ENCODE measurements around the gene SMG6.
A peak's percentile ranks its signal among the peaks of the same experiment; 100 is the strongest.

SMG6 gene

DNA sequence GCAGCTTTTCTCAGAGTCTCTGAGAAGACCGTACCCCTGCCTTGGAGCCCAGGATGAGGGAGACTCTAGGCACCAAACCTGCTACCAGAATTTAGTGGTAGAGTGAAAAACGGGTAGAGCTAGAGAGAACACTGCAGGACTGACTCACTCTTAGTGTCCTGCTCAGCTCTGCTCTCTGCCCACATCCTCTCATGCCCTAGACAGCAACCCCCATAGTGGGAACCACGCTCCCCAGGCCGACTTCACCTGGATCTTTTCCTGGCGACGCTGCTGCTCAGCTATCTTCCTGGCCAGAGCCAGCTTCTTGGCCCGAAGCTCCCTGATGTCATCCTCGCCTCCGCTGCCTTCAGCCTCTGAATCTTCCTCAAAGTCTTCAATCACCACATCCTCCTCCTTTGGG lies 222.0 kb downstream of the SMG6 start:
- in situ Hi-C loops (cut with HindIII; ENCODE audit: low pct_ligation_motif_present, low pct_unique_long_range_greater_than_20kb, low sequenced_read_pairs), result no loop called here
- no peak for DNase-seq

GRCh38 chr17:2077040-2077439 lies 226.5 kb downstream of the SMG6 start:
- no peak for DNase-seq
- in situ Hi-C loops (cut with HindIII; ENCODE audit: low pct_ligation_motif_present, low pct_unique_long_range_greater_than_20kb, low sequenced_read_pairs), result no loop called here

- in situ Hi-C loops (cut with HindIII; ENCODE audit: low pct_ligation_motif_present, low pct_unique_long_range_greater_than_20kb, low sequenced_read_pairs), result no loop called here
- no peak for DNase-seq
Measured at GRCh38 chr17:2076087-2076984, 227.2 kb downstream of the SMG6 start.

DNA sequence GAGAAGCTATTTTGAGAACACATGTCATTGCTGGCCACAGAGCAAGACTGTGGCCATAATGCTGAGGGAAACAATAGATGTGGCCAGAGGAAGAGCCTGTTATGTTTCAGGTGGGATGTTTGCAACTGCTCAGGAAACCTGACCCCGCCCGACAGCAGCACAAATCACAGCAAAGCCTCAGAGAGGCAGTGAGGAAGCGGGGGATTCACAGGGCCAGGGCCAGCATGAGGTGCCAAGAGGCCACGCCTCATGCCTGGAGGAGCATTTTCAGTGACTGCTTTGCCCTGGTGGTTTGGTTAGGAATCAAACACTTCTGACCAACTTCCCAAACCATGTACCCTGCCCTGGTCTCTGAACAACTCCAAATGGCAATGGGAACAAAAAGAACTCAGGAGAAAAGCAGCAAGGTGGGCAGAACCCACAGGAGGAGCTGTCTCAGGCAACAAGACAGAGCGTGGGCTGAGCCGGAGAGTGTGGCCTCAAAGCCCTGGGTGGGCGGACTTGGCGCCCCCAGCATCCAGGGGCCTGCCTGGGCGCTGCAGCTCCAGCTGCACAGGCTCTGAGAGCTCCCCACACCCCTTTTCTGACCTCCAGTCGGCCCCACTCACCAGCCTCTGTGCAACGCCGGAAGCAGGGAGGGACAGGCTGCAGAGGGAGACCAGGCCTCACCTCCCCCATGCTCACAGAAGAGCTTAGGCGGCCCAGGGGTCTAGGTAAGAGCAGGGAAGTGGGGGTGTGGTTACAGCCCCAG lies 228.1 kb downstream of the SMG6 start:
- no peak for DNase-seq
- in situ Hi-C loops (cut with HindIII; ENCODE audit: low pct_ligation_motif_present, low pct_unique_long_range_greater_than_20kb, low sequenced_read_pairs), result no loop called here

- in situ Hi-C loops (cut with HindIII; ENCODE audit: low pct_ligation_motif_present, low pct_unique_long_range_greater_than_20kb, low sequenced_read_pairs), result no loop called here
- no peak for DNase-seq
Measured at GRCh38 chr17:2074919-2075318, 228.7 kb downstream of the SMG6 start.

GRCh38 chr17:2071455-2072281 lies 231.9 kb downstream of the SMG6 start:
- DNase-seq, result no peak
- in situ Hi-C loops (cut with HindIII; ENCODE audit: low pct_ligation_motif_present, low pct_unique_long_range_greater_than_20kb, low sequenced_read_pairs), result no loop called here

- in situ Hi-C loops (cut with HindIII; ENCODE audit: low pct_ligation_motif_present, low pct_unique_long_range_greater_than_20kb, low sequenced_read_pairs), result no loop called here
- DNase-seq, result no peak
Measured at GRCh38 chr17:2071024-2071385, 232.6 kb downstream of the SMG6 start.

DNA sequence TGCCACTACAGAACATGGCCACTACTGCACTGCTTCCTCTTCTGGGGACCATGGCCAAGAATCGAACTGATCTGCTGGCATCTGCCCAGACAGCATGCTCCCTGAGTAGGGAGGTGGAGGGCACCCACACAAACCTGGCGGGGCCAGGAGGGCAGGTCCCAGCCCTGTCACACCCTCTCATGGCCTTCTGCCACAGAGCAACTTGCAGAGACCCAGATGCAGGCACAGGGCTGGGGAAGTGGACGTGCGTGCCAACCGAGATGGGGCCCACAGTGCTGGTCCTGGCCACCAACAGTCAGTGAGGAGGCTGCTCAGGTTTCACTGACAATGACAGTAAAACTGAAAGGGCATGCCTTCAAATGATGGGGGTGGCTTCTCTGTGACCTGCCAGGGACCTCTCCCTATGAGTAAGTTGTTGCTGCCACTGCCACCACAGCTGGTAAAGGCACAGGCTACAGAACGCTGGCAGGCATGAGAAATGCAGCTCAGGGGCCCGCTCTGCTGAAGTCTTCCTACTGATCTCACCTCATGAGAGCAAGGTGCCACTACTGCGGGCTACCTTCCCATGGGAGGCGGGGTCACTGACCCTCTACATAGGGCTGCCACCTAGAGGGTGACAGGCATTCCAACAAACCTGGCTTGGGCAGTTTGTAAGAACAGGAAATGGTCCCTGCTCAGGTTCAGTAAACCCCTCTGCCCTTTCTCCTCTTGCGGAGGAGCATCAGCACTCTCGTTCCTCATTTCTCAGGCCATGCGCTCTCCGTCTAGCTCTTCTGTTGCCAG lies 233.2 kb downstream of the SMG6 start:
- no peak for DNase-seq
- in situ Hi-C loops (cut with HindIII; ENCODE audit: low pct_ligation_motif_present, low pct_unique_long_range_greater_than_20kb, low sequenced_read_pairs), result no loop called here

- no peak for DNase-seq
- in situ Hi-C loops (cut with HindIII; ENCODE audit: low pct_ligation_motif_present, low pct_unique_long_range_greater_than_20kb, low sequenced_read_pairs), result no loop called here
Measured at GRCh38 chr17:2068519-2069051, 235.0 kb downstream of the SMG6 start.

DNA sequence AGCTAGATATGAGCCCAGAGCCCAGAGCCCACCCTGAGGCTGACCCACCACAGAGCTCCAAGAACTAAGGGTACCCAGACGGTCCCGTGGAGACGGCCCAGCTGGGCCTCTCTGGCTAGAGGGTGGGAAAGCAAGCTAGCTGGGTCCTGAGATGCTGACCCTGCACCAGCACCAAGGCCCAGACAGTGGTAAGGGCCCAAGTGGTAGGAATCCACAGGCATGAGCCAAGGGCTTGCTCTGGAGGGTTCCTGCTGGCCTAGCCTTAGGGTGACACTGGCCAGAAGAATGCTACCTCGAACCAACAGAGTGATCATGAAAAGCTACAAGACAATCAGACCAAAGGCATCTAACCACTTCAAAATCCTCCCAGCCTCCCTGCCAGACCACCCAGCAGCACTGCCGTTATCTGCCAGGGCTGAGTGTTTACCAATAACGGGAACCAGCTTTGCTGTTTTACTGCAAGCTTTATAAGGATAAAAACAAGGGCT lies 235.5 kb downstream of the SMG6 start:
- no peak for DNase-seq
- in situ Hi-C loops (cut with HindIII; ENCODE audit: low pct_ligation_motif_present, low pct_unique_long_range_greater_than_20kb, low sequenced_read_pairs), result no loop called here

DNA sequence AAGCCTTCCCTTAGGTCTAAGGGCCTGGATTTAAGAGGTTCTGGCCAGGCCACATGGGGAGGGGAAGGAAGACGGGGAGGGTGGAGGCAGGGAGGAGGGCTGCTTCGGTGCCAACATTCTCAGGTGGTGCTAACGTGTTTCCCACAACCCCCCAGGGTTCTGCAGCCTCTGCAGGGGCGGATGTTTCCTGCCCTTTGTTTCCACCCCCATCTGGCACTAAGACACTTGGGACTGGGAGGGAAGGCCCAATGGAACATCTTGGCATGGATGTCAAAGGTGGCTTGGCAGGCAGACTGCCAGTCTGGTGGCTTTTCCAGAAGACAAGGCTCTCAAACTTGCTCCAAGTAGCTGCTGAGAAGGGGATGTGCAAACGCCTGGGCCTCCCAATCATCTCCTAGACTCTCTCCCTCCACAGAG lies 236.0 kb downstream of the SMG6 start:
- in situ Hi-C loops (cut with HindIII; ENCODE audit: low pct_ligation_motif_present, low pct_unique_long_range_greater_than_20kb, low sequenced_read_pairs), result no loop called here
- DNase-seq, result no peak

GRCh38 chr17:2067048-2067561 lies 236.5 kb downstream of the SMG6 start:
- DNase-seq, result no peak
- in situ Hi-C loops (cut with HindIII; ENCODE audit: low pct_ligation_motif_present, low pct_unique_long_range_greater_than_20kb, low sequenced_read_pairs), result no loop called here

DNA sequence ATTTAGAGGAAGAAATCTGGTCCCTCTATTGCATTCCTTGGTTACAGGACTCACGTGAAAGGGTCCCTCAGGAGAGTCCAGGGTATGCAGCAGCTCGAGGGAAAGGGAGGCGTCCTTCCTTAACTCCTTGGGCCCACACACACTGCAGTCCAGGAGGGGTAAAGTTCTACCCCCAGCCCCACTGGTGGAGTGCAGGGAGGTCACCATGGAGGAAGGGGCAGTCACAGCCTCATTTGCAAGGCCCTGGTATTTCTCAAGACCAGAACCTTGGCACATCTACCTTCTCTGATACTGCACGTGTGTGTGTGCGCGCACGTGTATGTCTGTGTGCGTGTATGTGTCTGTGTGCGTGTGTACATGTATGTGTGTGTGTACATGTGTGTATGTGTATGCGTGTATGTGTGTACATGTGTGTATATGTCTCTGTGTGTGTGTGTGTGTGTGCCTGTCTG lies 237.6 kb downstream of the SMG6 start:
- DNase-seq, result no peak
- in situ Hi-C loops (cut with HindIII; ENCODE audit: low pct_ligation_motif_present, low pct_unique_long_range_greater_than_20kb, low sequenced_read_pairs), result no loop called here

GRCh38 chr17:2064980-2065785 lies 238.4 kb downstream of the SMG6 start:
- peak; percentile 45 for DNase-seq
- in situ Hi-C loops (cut with HindIII; ENCODE audit: low pct_ligation_motif_present, low pct_unique_long_range_greater_than_20kb, low sequenced_read_pairs), result no loop called here

DNA sequence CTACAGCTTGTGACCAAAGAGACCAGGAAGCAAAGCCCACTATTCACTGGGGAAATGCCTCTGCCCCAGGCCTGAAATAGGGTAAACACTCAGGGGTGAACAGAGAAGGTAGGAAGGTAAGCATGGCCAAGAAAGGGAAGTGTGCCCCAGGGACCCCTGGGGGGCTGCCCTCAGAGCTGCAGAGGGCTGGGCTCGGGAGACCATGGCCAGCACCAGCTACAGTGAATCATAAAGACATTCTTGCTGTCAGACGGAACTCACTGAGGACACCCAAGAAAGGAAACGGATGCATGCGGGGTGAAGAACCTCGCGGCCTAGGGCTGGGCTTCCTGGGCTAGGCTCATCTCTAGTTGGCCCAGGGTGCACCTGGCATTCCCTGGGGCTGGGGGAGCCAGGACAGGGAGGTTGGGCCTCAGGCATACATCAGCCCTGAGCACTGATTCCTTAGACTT lies 239.0 kb downstream of the SMG6 start:
- in situ Hi-C loops (cut with HindIII; ENCODE audit: low pct_ligation_motif_present, low pct_unique_long_range_greater_than_20kb, low sequenced_read_pairs), result no loop called here
- no peak for DNase-seq

DNA sequence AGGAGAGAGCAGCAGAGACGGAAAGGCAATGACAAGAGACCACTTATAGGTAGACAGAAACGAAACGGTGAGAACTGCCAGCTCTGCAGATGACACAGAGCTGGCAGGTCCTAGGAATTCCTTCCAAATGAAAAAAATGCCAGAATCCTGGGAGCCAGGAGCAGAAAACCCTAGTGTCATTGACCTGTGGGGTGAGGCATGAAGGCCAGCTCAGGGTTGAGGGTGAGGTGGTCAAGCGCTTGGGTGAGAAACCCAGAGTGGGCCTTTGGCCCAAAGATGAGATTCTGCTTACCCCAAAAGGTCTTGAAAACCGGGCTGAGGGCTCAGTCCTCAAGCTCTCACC lies 239.5 kb downstream of the SMG6 start:
- DNase-seq, result no peak
- in situ Hi-C loops (cut with HindIII; ENCODE audit: low pct_ligation_motif_present, low pct_unique_long_range_greater_than_20kb, low sequenced_read_pairs), result no loop called here
